ENCODE results near the gene SNX10.
"Not testable (repeated sequence)": the region's sequence is repeated elsewhere in the genome, so short reads cannot be mapped to it uniquely, and the experiment has no call there.

SNX10 gene

DNA sequence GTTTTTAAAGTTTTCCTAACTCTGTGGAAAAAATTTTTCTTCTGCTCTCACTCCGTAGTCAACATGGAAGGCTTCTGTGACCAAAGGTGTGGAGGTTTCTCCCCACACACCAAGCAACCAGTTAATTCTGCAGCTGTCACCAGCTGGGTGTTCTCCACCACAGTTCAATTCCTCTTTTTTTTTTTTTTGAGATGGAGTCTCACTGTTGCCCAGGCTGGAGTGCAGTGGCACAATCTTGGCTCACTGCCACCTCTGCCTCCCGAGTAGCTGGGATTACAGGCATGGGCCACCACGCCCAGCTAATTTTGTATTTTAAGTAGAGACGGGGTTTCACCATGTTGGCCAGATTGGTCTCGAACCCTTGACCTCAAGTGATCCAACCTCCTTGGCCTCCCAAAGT lies 3.5 kb upstream of the SNX10 start:
- H3K27ac Mint-ChIP-seq, H3K27me3 Mint-ChIP-seq, ATAC-seq, H3K36me3 Mint-ChIP-seq, H3K4me3 Mint-ChIP-seq, H3K9me3 Mint-ChIP-seq: not testable (repeated sequence)
- peaks cover 19% of the 10 kb centered on the region for H3K4me1 Mint-ChIP-seq

GRCh38 chr7:26291251-26291650 lies 411 bp upstream of the SNX10 start:
- Mint-ChIP-seq H3K27me3 (no peaks in the 10 kb centered on the region), H3K27ac (peak overlapping the region; percentile 90), H3K36me3 (peaks cover 5% of the 10 kb centered on the region), H3K4me3 (peak overlapping the region; percentile 90), H3K9me3 (no peaks in the 10 kb centered on the region), H3K4me1 (peaks cover 47% of the 10 kb centered on the region)
- ATAC-seq = no peak

DNA sequence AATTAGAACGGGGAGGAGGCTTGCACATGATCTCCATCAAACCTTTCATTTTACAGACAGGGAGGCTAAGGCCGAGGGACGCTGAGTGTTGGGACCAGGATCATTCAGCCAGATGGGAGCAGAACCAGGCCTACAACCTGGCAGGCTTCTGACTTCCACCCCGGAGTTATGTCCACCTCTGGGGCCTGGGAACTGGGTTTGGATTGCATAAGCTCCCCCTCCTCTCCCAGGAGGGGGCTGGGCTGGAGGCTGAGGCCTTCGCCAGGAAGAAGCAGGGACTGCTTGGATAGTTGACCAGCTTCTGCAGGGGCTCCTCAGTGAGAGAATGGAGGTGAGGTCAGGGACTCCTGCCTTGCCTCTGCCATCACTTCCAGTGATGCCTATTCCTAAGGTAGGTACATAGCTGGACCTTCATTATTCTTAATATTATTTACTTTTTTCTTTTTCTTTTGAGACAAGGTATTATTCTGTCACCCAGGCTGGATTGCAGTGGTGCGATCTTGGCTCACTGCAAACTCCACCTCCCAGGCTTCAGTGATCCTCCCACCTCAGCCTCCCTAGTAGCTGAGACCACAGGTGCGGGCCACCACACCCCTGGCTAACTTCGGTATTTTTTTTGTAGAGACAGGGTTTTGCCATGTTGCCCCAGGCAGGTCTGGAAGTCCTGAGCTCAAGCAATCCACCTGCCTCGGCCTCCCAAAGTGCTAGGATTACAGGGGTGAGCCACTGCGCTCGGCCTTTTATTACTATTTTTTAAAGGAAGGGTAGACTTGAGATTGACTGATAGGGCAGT lies 1.3 kb downstream of the SNX10 start:
- Mint-ChIP-seq H3K9me3 (no peaks in the 10 kb centered on the region), H3K27me3 (no peaks in the 10 kb centered on the region), H3K4me1 (peaks cover 56% of the 10 kb centered on the region), H3K36me3 (peaks cover 5% of the 10 kb centered on the region), H3K27ac (peak overlapping the region; percentile 90), H3K4me3 (peak overlapping the region; percentile 88)
- ATAC-seq = no peak

GRCh38 chr7:26293569-26294308 lies 2.1 kb downstream of the SNX10 start:
- H3K9me3 Mint-ChIP-seq = no peaks in the 10 kb centered on the region
- no peaks in the 10 kb centered on the region for H3K27me3 Mint-ChIP-seq
- peak overlapping the region; percentile 90 for H3K27ac Mint-ChIP-seq
- peak; percentile 93 for ATAC-seq
- H3K36me3 Mint-ChIP-seq = peaks cover 7% of the 10 kb centered on the region
- H3K4me3 Mint-ChIP-seq = peak overlapping the region; percentile 88
- H3K4me1 Mint-ChIP-seq = peaks cover 59% of the 10 kb centered on the region

- Mint-ChIP-seq H3K27ac (peak overlapping the region; percentile 90), H3K4me1 (peaks cover 64% of the 10 kb centered on the region), H3K27me3 (no peaks in the 10 kb centered on the region), H3K36me3 (peaks cover 11% of the 10 kb centered on the region), H3K4me3 (no peak overlapping the region), H3K9me3 (no peaks in the 10 kb centered on the region)
- no peak for ATAC-seq
Measured at GRCh38 chr7:26295015-26295414, 3.4 kb downstream of the SNX10 start.

DNA sequence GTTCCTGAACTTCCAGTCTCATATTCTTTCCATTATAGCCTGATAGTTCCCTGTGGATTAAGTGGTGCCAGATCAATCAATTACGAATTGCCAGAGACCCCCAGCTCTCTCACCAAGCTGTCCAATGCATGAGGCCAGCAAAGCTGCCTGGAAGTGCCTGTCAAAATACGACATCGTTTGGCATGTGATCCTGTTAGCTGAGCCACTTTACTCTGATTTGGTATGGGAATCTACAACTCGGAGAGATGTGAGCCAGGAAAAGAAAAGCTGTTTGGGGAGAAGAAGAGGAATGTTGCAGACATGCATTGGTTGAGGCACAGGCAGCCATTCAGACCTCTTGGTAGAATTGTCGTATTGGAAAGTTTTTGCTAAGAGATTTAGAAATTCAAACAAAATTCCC lies 3.9 kb downstream of the SNX10 start:
- Mint-ChIP-seq H3K27ac (peak overlapping the region; percentile 90), H3K27me3 (no peaks in the 10 kb centered on the region), H3K4me3 (no peak overlapping the region), H3K4me1 (peaks cover 64% of the 10 kb centered on the region), H3K36me3 (peaks cover 11% of the 10 kb centered on the region), H3K9me3 (no peaks in the 10 kb centered on the region)
- no peak for ATAC-seq

GRCh38 chr7:26298472-26299058 lies 6.9 kb downstream of the SNX10 start:
- Mint-ChIP-seq H3K27ac (no peak overlapping the region), H3K4me3 (no peak overlapping the region), H3K9me3 (no peaks in the 10 kb centered on the region), H3K4me1 (peaks cover 54% of the 10 kb centered on the region), H3K36me3 (peaks cover 33% of the 10 kb centered on the region), H3K27me3 (no peaks in the 10 kb centered on the region)
- no peak for ATAC-seq

GRCh38 chr7:26305090-26305868 lies 13.6 kb downstream of the SNX10 start:
- no peak overlapping the region for H3K4me3 Mint-ChIP-seq

GRCh38 chr7:26305869-26306665 lies 14.4 kb downstream of the SNX10 start:
- Mint-ChIP-seq H3K36me3 (peaks cover 25% of the 10 kb centered on the region), H3K27ac (no peak overlapping the region), H3K9me3 (no peaks in the 10 kb centered on the region), H3K27me3 (no peaks in the 10 kb centered on the region), H3K4me3 (no peak overlapping the region), H3K4me1 (peaks cover 56% of the 10 kb centered on the region)
- no peak for ATAC-seq

More at GRCh38 chr7:26305090-26305868, 13.6 kb downstream of the SNX10 start:
- Mint-ChIP-seq H3K36me3 (peaks cover 29% of the 10 kb centered on the region), H3K9me3 (no peaks in the 10 kb centered on the region), H3K27ac (peak overlapping the region; percentile 80), H3K4me1 (peaks cover 56% of the 10 kb centered on the region), H3K27me3 (no peaks in the 10 kb centered on the region)
- no peak for ATAC-seq

- H3K4me3 Mint-ChIP-seq = no peak overlapping the region
- peaks cover 56% of the 10 kb centered on the region for H3K4me1 Mint-ChIP-seq
- no peaks in the 10 kb centered on the region for H3K9me3 Mint-ChIP-seq
- no peak for ATAC-seq
- no peaks in the 10 kb centered on the region for H3K27me3 Mint-ChIP-seq
- peak overlapping the region; percentile 61 for H3K27ac Mint-ChIP-seq
- peaks cover 22% of the 10 kb centered on the region for H3K36me3 Mint-ChIP-seq
Measured at GRCh38 chr7:26306790-26307189, 15.1 kb downstream of the SNX10 start.

GRCh38 chr7:26307226-26307625 lies 15.6 kb downstream of the SNX10 start:
- H3K4me1 Mint-ChIP-seq = peaks cover 51% of the 10 kb centered on the region
- peak overlapping the region; percentile 61 for H3K27ac Mint-ChIP-seq
- H3K4me3 Mint-ChIP-seq = no peak overlapping the region
- H3K9me3 Mint-ChIP-seq = no peaks in the 10 kb centered on the region
- H3K27me3 Mint-ChIP-seq = no peaks in the 10 kb centered on the region
- no peak for ATAC-seq
- peaks cover 18% of the 10 kb centered on the region for H3K36me3 Mint-ChIP-seq

DNA sequence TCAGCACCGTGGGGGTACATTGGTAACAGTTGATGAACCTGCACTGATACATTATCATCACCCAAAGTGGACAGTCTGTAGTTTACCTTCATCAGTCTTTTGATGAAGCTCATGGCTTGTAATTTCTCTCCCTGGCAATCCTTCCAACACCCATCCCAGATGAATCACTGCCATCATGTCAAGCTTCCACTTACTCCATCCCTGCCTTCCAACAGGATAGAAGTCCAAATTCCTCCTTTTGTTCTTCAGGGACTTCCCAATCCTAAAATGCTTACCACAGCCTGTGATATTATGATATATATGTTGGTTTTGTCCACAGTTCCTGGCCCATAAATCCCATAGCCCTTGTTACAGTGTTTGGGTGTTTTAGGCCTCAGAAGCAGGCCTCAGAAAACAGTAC lies 16.1 kb downstream of the SNX10 start:
- Mint-ChIP-seq H3K27ac (peak overlapping the region; percentile 61), H3K27me3 (no peaks in the 10 kb centered on the region), H3K9me3 (no peaks in the 10 kb centered on the region), H3K4me3 (no peak overlapping the region), H3K4me1 (peaks cover 47% of the 10 kb centered on the region), H3K36me3 (peaks cover 12% of the 10 kb centered on the region)
- no peak for ATAC-seq

GRCh38 chr7:26308551-26308950 lies 16.9 kb downstream of the SNX10 start:
- peaks cover 8% of the 10 kb centered on the region for H3K36me3 Mint-ChIP-seq
- peak overlapping the region; percentile 61 for H3K27ac Mint-ChIP-seq
- H3K4me1 Mint-ChIP-seq = peaks cover 47% of the 10 kb centered on the region

GRCh38 chr7:26309089-26309488 lies 17.4 kb downstream of the SNX10 start:
- H3K9me3 Mint-ChIP-seq = no peaks in the 10 kb centered on the region
- no peak for ATAC-seq
- peak overlapping the region; percentile 61 for H3K27ac Mint-ChIP-seq
- H3K36me3 Mint-ChIP-seq = peaks cover 6% of the 10 kb centered on the region
- no peak overlapping the region for H3K4me3 Mint-ChIP-seq
- H3K27me3 Mint-ChIP-seq = no peaks in the 10 kb centered on the region
- peaks cover 49% of the 10 kb centered on the region for H3K4me1 Mint-ChIP-seq

More at GRCh38 chr7:26308551-26308950, 16.9 kb downstream of the SNX10 start:
- H3K4me3 Mint-ChIP-seq = no peak overlapping the region
- no peaks in the 10 kb centered on the region for H3K27me3 Mint-ChIP-seq
- no peaks in the 10 kb centered on the region for H3K9me3 Mint-ChIP-seq
- no peak for ATAC-seq

All from stimulated activated memory B cell treated with anti-CD40 and anti-IgM and Interleukin-4, amounts not matched to agents 10 μg/mL and 1 μg/mL and 100 μg/mL, for 72 hours (primary cell).